Activated T-cell treated with anti-CD3 and anti-CD28 coated beads, Interleukin-2, amount 50 U/mL, for 24 hours (primary cell): Measurements from ENCODE around the gene PLG.
"Not testable (repeated sequence)": the region's sequence is repeated elsewhere in the genome, so short reads cannot be mapped to it uniquely, and the experiment has no call there.

Experiments used
- DNase-seq: peaks from one replicate; pipeline ENCODE4 v3.0.0-alpha.2; 2020
- H3K27ac Mint-ChIP-seq: 2 replicates; pipeline ENCODE4 v1.8.0; 2020; ENCODE audit warnings: mild to moderate bottlenecking, mixed read lengths
- H3K27me3 Mint-ChIP-seq: 2 replicates; pipeline ENCODE4 v1.8.0; 2020; ENCODE audit warnings: mixed read lengths
- H3K36me3 Mint-ChIP-seq: 2 replicates; pipeline ENCODE4 v1.8.0; 2020; ENCODE audit warnings: low read depth, mixed read lengths
- H3K4me1 Mint-ChIP-seq: 2 replicates; pipeline ENCODE4 v1.8.0; 2020; ENCODE audit warnings: low read depth, mixed read lengths
- H3K4me3 Mint-ChIP-seq: 2 replicates; pipeline ENCODE4 v1.8.0; 2020; ENCODE audit warnings: mild to moderate bottlenecking, moderate library complexity, mixed read lengths
- H3K9me3 Mint-ChIP-seq: 2 replicates; pipeline ENCODE4 v1.8.0; 2020; ENCODE audit warnings: mixed read lengths

The PLG gene

DNA sequence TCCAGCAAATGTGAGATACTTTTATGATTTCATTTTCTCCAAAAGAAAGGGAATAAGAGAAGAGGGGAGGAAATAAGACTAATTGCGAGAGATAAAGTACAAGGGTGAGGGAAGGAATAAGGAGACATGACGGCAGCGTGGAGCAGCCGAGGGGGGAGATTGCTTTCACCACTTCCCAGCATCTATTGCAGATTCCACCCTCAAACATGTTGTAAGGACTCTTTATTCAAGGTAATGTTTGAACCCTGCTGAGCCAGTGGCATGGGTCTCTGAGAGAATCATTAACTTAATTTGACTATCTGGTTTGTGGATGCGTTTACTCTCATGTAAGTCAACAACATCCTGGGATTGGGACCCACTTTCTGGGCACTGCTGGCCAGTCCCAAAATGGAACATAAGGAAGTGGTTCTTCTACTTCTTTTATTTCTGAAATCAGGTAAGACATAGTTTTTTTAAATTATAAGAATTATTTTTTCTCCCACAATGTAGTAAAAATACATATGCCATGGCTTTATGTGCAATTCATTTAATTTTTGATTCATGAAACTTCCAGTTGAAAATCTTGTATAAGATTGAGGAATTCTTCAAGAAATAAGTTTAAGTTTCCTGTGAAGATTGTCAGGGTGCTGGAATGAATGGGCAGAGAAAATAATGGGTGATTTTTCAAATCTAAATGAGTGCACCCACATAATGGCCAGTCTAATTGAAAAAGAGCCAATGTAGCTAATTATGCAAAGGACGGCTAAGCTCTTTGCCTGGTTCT is at the start of gene PLG:
TSS of gene PLG (plus strand) at position 327 of the 763 bp plus-strand sequence. CDS start at position 388, 61 bp downstream.
- peaks cover 37% of the 10 kb centered on the region for H3K27me3 Mint-ChIP-seq
- H3K27ac Mint-ChIP-seq, DNase-seq, H3K4me1 Mint-ChIP-seq, H3K4me3 Mint-ChIP-seq, H3K36me3 Mint-ChIP-seq, H3K9me3 Mint-ChIP-seq: not testable (repeated sequence)

DNA sequence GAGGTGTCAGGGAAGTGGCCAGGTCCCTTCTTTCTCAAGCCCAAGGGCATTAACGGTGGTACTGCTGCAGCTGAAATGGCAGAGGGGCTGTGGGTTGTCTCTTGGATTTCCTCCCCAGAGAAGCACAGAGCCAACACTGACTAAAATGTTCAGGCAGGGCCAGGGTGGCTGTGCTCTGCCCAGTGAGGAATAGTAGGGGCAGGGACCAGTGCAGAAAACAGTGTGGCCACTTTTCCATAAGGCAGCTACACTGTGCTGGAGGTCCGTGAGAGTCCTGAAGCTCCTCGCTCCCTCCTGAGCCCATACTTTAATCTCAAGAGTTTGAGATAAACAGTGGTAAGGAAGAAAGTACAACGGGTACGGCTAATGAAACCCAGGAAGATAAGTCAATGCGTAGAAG is 42.5 kb upstream of the PLG start:
- Mint-ChIP-seq H3K9me3 (peaks cover 10% of the 10 kb centered on the region), H3K27me3 (peaks cover 15% of the 10 kb centered on the region), H3K4me1 (no peaks in the 10 kb centered on the region), H3K27ac (no peak overlapping the region), H3K4me3 (no peak overlapping the region), H3K36me3 (no peaks in the 10 kb centered on the region)
- DNase-seq: no peak

DNA sequence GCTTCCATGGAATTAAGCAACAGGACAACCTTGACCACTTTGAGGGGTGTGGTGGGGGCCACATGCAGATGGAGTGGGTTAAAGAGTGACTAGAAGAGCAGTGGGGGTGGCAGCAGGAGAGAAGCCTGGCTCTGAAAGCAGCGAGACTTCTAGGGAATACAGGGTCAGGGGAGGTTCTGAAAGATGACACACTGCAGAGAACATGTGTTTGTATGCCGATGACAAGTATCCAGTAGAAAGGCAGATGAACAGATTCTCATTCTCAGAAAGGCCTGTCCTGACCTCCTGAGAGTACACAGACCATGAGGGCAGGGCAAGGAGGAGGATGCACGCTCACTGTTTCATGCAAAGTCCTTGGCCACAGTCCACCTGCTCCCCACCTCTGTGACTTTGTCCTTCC is 40.8 kb upstream of the PLG start:
- H3K9me3 Mint-ChIP-seq: peaks cover 10% of the 10 kb centered on the region
- H3K4me3 Mint-ChIP-seq: no peak overlapping the region
- H3K4me1 Mint-ChIP-seq: no peaks in the 10 kb centered on the region
- H3K36me3 Mint-ChIP-seq: no peaks in the 10 kb centered on the region
- no peak for DNase-seq
- no peak overlapping the region for H3K27ac Mint-ChIP-seq
- peaks cover 23% of the 10 kb centered on the region for H3K27me3 Mint-ChIP-seq

DNA sequence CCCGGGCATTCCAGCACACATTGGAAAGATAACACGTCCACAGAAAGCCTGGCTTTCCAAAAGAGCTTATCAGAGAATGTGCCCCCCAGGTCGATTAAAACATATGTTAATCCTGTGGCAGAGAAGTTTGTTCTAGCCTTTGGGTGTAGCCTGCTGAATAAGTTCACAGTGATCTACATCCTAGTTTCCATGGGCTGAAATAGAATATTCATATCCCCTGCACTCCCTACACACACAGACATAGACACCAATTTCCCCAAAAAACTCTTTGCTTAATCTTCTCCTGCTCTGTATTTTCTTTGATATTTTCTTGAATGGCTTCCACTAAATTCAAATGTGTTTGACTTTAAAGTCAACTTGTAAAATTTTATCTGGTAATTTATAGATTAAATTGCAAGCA is 39.6 kb upstream of the PLG start:
- Mint-ChIP-seq H3K4me1 (no peaks in the 10 kb centered on the region), H3K27me3 (peaks cover 32% of the 10 kb centered on the region), H3K4me3 (no peak overlapping the region), H3K9me3 (peaks cover 4% of the 10 kb centered on the region), H3K36me3 (no peaks in the 10 kb centered on the region), H3K27ac (no peak overlapping the region)
- DNase-seq: no peak

DNA sequence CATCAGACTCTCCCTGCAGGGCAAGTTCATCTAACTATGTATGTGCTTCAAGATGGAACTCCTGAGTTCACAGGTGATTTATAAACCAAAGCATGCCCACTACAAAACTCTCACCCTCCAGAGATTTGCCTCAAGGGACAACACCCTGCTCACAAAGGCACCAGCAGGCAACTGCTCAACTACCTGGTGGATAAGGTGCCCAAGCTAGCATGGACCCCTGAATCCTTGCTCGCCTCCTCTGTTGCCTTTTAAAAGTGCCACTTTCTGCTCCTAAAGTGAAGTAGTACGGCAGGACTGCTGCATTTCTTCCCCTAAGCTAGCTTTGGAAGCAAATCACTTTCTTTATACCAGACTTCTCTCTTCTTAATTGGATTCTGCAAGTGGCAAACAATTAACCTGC is 39.2 kb upstream of the PLG start:
- Mint-ChIP-seq H3K27ac (no peak overlapping the region), H3K4me1 (no peaks in the 10 kb centered on the region), H3K36me3 (no peaks in the 10 kb centered on the region), H3K27me3 (peaks cover 32% of the 10 kb centered on the region), H3K4me3 (no peak overlapping the region), H3K9me3 (peaks cover under 1% of the 10 kb centered on the region)
- no peak for DNase-seq

DNA sequence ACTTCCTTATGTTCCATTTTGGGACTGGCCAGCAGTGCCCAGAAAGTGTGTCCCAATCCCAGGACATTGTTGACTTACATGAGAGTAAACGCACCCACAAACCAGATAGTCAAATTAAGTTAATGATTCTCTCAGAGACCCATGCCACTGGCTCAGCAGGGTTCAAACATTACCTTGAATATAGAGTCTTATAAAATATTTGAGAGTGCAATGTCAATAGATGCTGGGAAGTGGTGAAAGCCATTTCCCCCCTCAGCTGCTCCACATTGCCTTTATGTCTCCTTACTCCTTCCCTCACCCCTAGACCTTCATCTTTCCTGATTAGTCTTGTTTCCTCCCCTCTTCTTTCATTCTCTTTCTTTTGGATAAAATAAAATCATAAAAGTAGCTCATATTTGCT is 37.8 kb upstream of the PLG start, which contains the start of gene LPA:
TSS of gene LPA (minus strand) at position 78 of the 400 bp plus-strand sequence. CDS start at position 17, 61 bp downstream.
- H3K27me3 Mint-ChIP-seq: peaks cover 32% of the 10 kb centered on the region
- H3K9me3 Mint-ChIP-seq: not testable (repeated sequence)

DNA sequence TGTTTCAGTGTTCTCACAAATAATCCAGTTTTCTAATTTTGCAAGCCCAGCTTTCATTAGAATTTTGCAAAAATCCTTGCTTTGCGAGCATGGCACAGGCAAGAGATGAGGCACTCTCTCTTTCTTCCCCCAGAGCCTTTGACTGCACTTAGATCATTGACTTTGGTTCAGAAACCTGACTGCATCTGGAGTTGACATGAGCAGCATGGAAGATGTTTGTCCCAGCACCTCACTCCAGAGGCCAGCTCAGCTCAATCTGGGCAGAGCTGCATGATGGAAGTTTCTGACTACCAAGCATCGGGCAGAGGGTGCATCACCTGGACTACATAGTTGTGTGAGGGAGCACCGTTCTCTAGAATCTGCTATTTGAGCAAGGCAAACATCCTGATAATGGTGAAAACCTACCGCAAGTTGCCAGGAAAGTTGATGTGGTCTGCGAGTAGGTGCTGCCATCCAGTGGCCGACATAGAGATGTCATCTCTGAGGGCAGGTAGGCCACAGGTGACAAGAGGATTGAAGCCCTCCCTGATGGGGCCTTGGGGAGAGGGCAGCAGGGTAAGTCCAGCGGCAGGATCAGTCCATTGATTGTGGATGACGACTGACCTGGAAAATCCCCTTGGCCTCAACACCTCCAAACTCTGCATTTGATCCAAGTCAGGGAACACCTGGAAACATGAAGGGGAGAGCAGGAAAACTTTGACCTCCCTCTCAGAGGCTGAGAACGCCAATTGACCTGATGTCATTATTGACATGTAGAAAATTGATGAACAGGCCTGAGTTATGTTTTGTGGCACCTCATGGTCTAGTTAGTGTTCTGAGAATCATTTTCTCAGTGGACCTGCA is 34.2 kb upstream of the PLG start:
- H3K4me1 Mint-ChIP-seq: no peaks in the 10 kb centered on the region
- no peaks in the 10 kb centered on the region for H3K36me3 Mint-ChIP-seq
- H3K4me3 Mint-ChIP-seq: no peak overlapping the region
- peaks cover 23% of the 10 kb centered on the region for H3K27me3 Mint-ChIP-seq
- H3K9me3 Mint-ChIP-seq: peaks cover 3% of the 10 kb centered on the region
- no peak overlapping the region for H3K27ac Mint-ChIP-seq
- no peak for DNase-seq

More for the DNA sequence above, 37.8 kb upstream of the PLG start, which contains the start of gene LPA:
- not testable (repeated sequence) for H3K4me3 Mint-ChIP-seq, H3K36me3 Mint-ChIP-seq, H3K27ac Mint-ChIP-seq, H3K4me1 Mint-ChIP-seq, DNase-seq

DNA sequence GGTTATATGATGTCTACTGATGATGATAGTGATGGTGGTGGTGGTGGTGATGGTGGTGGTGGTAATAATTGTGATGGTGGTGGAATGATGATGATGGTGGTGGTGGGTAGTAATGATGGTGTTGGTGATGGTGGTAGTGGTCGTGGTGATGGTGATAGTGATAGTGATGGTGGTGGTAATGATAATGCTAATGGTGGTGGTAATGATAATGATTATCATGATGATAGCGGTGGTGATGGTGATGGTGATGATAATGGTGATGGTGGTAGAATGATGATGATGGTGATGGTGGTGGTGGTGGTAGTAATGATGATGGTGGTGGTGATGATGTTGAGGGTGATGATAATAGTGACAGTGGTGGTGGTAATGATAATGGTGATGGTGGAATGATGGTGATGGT is 33.5 kb upstream of the PLG start:
- no peaks in the 10 kb centered on the region for H3K4me1 Mint-ChIP-seq
- H3K9me3 Mint-ChIP-seq: peaks cover 8% of the 10 kb centered on the region
- no peak overlapping the region for H3K27ac Mint-ChIP-seq
- DNase-seq: no peak
- H3K36me3 Mint-ChIP-seq: no peaks in the 10 kb centered on the region
- H3K27me3 Mint-ChIP-seq: peaks cover 21% of the 10 kb centered on the region
- no peak overlapping the region for H3K4me3 Mint-ChIP-seq

DNA sequence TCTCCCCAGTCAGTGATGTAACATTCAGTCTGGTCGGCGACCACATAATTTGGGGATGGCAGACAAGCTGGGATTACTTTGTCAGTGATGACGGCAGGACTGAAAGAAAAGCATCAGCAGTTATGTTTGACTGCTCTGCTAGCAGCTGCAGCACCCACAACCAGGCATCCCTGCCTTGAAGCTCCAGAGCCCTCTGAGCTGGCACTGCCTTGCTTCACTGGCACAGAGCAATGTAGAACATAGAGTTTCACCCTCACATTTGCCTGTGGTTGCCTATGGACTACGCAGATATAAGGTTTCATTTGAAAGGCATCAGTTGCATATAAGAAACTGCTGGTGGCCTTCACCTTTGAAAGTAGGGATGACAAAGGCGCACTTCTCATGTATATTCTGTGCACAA is 25.6 kb upstream of the PLG start:
- not testable (repeated sequence) for H3K27ac Mint-ChIP-seq, H3K36me3 Mint-ChIP-seq, DNase-seq, H3K4me1 Mint-ChIP-seq, H3K4me3 Mint-ChIP-seq, H3K9me3 Mint-ChIP-seq
- H3K27me3 Mint-ChIP-seq: peaks cover 12% of the 10 kb centered on the region

DNA sequence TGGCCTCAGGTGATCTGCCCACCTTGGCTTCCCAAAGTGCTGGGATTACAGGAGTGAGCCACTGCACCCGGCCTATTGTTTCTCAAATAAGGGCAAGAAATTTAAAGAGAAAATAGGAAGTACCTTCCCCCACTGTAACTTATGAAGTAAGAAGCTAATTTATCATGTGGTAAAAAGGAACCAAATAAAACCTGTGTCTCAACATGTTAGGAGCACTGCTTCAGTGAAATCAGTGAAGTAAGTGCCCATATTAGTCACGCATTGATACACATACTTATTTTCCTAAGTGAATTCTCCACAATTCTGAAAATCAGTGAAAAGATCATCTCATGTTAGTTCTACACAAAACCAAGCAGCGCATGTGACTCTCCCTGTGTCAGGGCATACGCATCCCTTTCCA is 23.8 kb upstream of the PLG start:
- H3K27me3 Mint-ChIP-seq: peaks cover 12% of the 10 kb centered on the region
- DNase-seq: no peak
- no peaks in the 10 kb centered on the region for H3K36me3 Mint-ChIP-seq
- no peaks in the 10 kb centered on the region for H3K4me1 Mint-ChIP-seq
- H3K9me3 Mint-ChIP-seq: peaks cover 1% of the 10 kb centered on the region
- H3K4me3 Mint-ChIP-seq: no peak overlapping the region
- H3K27ac Mint-ChIP-seq: no peak overlapping the region

DNA sequence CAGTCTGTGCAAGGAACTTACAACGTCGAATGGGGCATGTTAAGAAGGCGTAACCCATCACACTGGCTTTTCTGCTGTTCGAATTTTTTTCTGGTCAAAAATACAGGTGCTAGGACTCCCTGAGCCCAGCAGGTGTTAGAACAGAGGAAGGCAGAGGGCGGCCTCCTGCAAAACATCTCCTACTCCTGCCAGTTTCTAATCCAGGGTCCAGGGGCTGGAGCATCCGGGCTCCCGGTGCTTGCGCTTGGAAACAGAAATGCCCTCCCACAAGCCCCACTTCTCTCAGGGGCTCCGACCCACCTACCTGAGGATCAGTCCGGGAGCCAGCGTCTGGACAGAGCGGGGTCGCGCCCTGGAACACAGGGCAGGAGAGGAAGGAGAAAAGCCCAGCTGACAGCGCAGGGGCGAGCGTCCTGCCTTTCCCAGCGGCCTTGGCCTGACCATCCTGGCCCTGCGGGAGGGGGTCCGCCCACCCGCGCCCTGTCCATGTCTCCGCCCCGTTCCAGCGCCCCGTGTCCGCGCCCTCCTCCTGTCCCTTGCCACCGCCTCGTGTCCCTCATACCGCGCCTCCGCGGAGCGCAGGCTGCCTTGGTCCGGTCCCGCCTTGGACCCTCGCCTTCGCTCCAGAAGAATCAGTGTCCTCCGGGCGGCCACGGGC is 23.2 kb upstream of the PLG start:
- no peaks in the 10 kb centered on the region for H3K4me1 Mint-ChIP-seq
- H3K36me3 Mint-ChIP-seq: no peaks in the 10 kb centered on the region

DNA sequence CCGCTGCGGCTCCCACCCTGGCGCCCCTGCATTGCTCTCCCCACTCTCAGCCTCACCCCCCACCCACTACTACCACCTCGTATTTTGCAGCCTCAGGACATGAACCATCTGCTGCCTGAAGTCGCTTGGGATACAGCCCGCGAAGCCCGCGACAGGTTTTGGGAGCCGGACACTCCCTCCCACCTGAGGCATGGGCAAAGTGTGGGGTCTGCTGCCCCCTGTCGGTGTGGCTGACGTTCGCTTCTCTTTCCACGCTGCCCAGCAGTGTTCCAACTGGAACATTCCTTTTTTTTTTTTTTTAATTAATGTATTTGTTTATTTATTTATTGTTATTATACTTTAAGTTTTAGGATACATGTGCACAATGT is 22.7 kb upstream of the PLG start:
- peaks cover 15% of the 10 kb centered on the region for H3K27me3 Mint-ChIP-seq
- no peak overlapping the region for H3K27ac Mint-ChIP-seq
- no peak for DNase-seq
- H3K4me1 Mint-ChIP-seq: no peaks in the 10 kb centered on the region
- no peaks in the 10 kb centered on the region for H3K9me3 Mint-ChIP-seq
- no peak overlapping the region for H3K4me3 Mint-ChIP-seq
- H3K36me3 Mint-ChIP-seq: no peaks in the 10 kb centered on the region

More for the DNA sequence above, 23.2 kb upstream of the PLG start:
- no peak overlapping the region for H3K4me3 Mint-ChIP-seq
- H3K9me3 Mint-ChIP-seq: no peaks in the 10 kb centered on the region
- peaks cover 15% of the 10 kb centered on the region for H3K27me3 Mint-ChIP-seq
- no peak for DNase-seq
- H3K27ac Mint-ChIP-seq: no peak overlapping the region

DNA sequence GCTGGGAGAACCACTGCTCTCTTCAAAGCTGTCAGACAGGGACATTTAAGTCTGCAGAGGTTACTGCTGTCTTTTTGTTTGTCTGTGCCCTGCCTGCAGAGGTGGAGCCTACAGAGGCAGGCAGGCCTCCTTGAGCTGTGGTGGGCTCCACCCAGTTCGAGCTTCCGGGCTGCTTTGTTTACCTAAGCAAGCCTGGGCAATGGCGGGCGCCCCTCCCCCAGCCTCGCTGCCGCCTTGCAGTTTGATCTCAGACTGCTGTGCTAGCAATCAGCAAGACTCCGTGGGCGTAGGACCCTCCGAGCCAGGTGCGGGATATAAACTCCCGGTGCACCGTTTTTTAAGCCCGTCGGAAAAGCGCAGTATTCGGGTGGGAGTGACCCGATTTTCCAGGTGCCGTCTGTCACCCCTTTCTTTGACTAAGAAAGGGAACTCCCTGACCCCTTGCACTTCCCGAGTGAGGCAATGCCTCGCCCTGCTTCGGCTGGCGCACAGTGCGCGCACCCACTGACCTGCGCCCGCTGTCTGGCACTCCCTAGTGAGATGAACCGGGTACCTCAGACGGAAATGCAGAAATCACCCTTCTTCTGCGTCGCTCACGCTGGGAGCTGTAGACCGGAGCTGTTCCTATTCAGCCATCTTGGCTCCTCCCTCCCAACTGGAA is 16.8 kb upstream of the PLG start:
- H3K9me3 Mint-ChIP-seq: not testable (repeated sequence)

DNA sequence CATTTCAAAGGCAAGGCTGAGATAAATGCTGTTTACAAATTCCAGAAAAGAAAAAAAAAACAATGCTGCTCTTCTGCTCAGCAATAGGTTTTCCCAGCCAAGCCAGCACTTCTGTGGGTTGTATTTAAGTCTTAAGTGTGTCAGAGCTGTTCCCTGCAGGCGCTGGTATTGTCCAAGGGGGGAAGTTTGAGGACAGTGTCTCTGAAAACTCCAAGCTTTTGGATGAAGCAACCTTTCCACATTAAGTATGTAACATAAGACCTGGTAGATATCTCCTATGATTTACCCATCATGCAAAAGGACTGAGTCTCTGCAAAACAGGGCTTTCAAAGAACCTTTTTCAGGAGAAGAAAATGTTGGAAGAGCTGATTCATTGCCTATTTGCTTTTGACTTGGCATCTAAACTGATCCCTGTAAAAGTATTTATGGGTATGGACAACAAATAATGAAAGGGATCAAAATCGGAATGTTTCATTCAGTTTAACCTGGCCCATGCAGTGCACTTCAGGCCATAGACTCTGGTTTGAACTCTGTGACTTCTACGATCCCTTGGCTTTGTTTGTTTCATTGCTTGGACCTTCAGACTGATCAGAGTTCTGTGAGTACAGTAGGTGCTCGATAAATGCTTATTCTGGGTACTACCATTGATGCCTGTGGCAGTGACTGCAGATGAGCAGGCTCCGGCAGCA is 16.1 kb upstream of the PLG start:
- Mint-ChIP-seq H3K9me3 (no peaks in the 10 kb centered on the region), H3K27ac (no peak overlapping the region), H3K4me3 (no peak overlapping the region), H3K27me3 (peaks cover 18% of the 10 kb centered on the region), H3K4me1 (no peaks in the 10 kb centered on the region), H3K36me3 (no peaks in the 10 kb centered on the region)
- DNase-seq: no peak

More for the DNA sequence above, 16.8 kb upstream of the PLG start:
- not testable (repeated sequence) for DNase-seq, H3K4me1 Mint-ChIP-seq, H3K36me3 Mint-ChIP-seq, H3K4me3 Mint-ChIP-seq, H3K27ac Mint-ChIP-seq
- H3K27me3 Mint-ChIP-seq: peaks cover 17% of the 10 kb centered on the region
